HG03196 (cell line): Measurements from ENCODE around the gene SPATA31D3.
"Not testable (repeated sequence)": the region's sequence is repeated elsewhere in the genome, so short reads cannot be mapped to it uniquely, and the experiment has no call there.

Experiments used
- ATAC-seq: cut with Tn5 transposase; IDR thresholded peaks from one replicate; pipeline ENCODE4 v1.9.1; 2021; ENCODE audit not compliant: unreplicated experiment

The SPATA31D3 gene

DNA sequence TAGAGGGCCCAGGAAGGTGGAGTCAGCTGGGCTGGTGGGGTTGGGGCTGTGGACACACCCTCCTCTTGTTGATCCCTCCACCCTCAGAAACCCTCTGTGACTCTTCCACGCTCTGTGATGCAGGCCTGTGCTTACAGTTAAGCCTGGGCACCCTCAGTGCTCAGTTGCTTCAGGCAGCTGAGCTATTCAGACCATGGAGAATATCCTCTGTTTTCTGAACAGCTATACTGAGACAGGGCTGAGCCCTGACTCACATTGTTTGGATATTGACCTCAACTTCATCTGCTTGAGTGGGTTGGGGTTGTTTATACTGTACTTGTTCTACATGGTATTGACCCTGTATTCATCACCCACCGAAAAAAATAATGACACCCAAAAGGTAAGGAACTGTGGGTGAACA is at the start of gene SPATA31D3:
Gene SPATA31D3 (plus strand): TSS at position 108 of the 400 bp plus-strand sequence. CDS start 86 bp downstream, at position 194.
- ATAC-seq = not testable (repeated sequence)

DNA sequence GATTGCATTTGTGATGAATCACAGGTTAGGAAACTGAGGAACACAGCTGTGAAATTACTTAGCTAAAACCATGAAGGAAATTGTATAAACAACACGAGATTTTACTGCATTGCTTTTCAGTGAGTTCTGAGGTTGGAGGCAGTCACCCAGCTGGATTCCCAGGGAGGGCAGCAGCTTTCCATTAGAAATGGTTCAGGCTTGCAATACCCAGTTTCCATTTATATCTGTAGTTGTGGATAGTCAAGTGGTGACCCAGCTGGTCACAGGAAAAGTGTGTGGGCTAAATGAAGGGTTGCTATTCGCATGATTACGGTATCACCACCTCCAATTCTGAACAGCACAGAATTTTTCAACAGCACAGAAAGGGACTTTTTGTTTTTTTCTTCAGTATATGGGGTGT is 49.4 kb upstream of the SPATA31D3 start:
- ATAC-seq = no peak

DNA sequence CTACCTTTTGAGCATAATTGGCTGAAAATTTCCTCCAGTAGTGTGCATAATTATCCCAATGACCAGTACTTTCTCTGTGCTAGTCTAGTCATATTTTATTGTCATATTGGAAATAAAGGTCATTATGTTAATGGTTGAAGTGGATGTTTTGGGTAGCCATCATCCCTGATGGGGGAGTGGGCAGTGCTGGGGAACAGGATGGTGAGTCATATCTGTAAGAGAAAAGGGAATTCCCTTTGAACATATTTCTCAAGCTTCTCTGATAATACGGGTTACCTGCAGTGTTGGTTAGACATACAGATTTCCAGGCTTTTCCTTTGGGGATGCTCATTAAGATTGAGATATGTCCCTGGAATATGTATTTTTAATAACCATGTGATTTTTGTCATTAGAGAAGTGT is 48.4 kb upstream of the SPATA31D3 start:
- no peak for ATAC-seq

DNA sequence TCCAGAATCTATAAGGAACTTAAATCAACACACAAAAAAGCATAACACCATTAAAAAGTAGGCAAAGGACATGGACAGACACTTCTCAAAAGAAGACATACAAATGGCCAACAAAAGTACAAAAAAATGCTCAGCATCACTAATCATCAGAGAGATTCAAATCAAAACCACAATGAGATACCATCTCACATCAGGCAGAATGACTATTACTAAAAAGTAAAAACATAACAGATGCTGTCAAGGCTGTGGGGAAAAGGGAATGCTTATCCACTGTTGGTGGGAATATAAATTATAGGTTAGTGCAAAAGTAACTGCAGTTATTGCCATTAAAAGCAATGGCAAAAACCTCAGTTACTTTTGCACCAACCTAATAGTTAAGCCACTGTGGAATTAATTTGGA is 47.2 kb upstream of the SPATA31D3 start:
- no peak for ATAC-seq

DNA sequence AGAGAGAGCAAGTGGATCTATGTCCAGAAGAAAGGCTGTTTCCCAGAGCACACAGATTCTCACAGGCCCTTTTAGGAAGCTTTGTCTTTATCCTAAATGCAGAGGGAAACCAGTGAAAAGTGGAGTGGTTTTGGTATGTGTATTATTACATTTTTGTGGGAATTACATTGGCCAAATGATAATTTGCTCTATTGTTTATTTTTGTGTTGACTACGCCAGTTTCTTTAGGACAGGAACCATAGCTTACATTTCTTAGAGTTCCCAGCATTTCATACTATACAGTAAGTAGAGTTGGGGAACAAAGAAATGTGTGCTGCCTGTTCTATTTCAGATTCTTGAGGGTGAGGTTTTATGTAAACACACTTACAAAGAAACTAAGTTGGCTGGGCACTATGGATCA is 44.4 kb upstream of the SPATA31D3 start:
- no peak for ATAC-seq

DNA sequence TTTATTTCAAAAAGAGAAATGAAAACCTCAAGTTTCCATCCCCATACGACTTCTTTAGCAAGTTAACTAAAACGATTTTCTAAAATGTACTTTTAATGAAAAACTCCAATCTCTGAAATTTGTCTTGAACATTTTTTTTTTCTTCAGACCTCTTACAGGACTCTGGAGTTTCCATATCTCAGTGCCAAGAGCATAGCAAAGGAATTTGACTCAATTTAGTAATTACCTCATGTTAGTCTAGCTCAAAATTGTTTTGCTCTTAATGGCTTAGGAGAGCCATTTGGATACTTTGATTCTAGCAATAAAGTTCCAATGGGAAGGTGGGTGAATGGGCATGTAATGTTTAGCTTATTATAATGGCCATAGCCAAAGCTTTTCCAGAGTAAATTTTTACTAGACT is 41.1 kb upstream of the SPATA31D3 start:
- ATAC-seq = no peak

DNA sequence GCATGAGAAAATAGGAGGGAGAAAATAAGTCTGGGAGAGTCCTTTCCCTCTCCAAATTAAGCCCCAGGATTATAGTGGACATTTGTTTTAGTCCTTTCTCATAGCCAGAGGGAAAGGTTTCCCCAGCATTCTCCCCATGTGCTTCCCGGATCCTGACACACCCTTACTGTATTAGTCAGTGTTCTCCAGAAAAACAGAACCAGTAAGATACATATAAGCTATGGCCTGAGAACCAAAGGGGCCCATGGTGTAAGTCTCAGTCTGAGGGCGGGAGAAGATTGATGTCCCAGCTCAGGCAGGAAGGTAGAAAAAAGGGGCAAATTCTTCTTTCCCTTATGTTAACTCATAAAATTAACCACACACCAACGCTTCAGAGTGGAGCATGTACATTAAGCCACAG is 40.7 kb upstream of the SPATA31D3 start:
- ATAC-seq = no peak

DNA sequence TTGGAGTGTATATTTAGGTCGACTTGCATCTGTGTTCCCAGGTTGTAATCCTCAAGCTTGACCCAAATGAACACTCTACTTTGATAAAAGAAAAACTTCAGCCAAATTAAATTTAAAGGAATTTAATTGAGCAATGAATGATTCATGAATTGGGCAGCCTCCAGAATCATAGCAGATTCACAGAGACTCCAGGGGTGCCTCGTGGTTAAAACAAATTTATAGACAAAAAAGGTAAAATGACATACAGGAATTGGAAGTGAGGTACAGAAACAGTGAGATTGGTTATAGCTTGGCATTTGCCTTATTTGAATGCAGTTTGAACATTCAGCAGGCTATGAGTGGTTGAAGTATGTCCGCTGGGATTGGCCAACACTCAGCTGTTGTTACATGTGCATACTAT is 36.6 kb upstream of the SPATA31D3 start:
- ATAC-seq = no peak

DNA sequence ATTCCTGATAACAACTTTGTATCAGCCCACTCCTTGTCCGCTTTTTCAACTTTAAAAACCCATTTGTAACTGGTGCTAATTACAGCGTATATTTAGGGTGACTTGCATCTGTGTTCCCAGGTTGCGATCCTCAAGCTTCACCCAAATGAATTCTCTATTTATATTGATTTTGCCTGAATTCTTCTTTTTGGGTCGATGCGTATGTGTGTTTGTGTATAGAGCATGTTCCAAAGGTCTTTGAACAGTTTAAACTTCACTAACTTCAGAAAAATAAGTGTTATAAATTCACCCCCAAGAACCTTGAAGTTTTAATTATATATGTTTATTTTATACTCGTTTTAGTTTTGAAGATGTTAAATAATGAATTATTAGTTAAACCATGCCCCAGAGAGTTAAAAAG is 31.2 kb upstream of the SPATA31D3 start:
- ATAC-seq = no peak

DNA sequence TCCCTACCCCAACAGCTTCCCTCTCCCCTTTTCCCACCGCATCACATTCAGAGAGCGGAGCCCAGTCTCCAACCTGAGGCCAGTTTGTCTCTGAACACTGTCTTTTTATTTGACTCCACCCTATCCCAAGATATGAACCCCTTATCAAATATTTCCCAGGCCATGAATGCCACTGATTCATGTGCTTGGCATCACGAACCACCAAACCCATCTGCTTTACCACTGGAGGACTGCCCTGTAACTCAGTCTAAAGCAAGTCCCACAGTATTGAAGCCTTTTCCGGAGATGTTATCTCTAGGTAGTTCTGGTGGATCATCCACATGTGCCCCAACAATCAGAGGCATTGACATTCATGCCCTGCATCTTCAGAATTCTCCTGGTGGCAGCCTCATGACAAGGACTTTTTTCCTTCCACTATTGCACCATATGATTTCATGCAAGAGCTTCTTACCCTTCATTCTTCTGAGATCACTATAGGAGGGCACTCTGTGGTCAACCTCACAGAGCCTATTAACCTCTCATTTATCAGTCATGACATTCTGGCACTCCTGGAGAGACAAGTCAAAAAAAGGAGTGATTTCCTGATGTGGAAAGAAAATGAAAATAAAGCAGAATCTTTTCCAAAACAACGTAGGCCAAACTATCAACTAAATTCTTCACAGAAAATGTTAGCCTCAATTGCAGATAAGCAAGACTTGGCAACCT is 27.3 kb upstream of the SPATA31D3 start:
- no peak for ATAC-seq

DNA sequence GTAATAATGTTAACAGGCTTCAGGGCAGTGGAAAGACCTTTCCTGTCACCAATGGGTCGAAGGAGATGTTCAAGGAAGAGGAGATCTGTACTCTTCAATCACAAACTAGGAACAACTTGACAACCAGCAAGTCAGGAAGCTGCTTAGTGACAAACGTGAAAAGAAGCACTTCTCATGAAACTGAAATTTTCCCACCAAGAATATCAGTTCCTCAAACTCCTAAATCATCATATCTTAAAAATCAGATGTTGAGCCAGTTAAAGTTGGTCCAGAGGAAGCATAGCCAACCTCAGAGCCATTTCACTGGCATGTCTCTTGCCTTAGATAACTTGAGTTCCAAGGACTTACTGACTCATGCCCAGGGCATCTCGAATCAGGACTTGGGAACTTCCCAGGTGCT is 24.8 kb upstream of the SPATA31D3 start:
- not testable (repeated sequence) for ATAC-seq

DNA sequence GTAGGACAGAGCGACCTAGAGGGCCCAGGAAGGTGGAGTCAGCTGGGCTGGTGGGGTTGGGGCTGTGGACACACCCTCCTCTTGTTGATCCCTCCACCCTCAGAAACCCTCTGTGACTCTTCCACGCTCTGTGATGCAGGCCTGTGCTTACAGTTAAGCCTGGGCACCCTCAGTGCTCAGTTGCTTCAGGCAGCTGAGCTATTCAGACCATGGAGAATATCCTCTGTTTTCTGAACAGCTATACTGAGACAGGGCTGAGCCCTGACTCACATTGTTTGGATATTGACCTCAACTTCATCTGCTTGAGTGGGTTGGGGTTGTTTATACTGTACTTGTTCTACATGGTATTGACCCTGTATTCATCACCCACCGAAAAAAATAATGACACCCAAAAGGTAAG is 15.0 kb upstream of the SPATA31D3 start, which contains the start of gene SPATA31D4:
Gene SPATA31D4 (plus strand): TSS at position 124 of the 400 bp plus-strand sequence. CDS start 86 bp downstream, at position 210.
- ATAC-seq = not testable (repeated sequence)

DNA sequence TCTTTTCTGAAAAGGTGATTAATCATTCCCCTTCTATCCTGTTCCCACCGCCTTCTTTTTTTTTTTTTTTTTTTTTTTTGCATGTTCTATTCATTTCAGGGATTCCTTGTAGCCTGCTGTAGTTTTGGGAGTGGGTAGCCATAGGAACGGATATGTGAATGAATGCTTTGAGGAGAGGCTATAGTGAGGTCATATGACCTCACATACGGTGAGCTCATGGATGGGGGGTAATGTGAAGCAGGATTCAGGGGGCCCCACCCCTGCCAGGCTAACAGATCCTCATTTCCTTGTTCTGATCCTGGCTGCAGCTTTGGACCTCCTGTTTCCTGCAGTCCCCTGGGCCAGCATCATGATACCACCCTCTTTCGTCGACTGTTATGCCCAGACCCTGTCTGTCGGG is 13.2 kb upstream of the SPATA31D3 start:
- not testable (repeated sequence) for ATAC-seq

DNA sequence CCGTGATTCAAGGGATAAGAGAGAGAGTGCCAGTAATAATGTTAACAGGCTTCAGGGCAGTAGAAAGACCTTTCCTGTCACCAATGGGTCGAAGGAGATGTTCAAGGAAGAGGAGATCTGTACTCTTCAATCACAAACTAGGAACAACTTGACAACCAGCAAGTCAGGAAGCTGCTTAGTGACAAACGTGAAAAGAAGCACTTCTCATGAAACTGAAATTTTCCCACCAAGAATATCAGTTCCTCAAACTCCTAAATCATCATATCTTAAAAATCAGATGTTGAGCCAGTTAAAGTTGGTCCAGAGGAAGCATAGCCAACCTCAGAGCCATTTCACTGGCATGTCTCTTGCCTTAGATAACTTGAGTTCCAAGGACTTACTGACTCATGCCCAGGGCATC is 9.8 kb upstream of the SPATA31D3 start:
- ATAC-seq = not testable (repeated sequence)

DNA sequence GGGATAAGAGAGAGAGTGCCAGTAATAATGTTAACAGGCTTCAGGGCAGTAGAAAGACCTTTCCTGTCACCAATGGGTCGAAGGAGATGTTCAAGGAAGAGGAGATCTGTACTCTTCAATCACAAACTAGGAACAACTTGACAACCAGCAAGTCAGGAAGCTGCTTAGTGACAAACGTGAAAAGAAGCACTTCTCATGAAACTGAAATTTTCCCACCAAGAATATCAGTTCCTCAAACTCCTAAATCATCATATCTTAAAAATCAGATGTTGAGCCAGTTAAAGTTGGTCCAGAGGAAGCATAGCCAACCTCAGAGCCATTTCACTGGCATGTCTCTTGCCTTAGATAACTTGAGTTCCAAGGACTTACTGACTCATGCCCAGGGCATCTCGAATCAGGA is 5.3 kb downstream of the SPATA31D3 start:
- ATAC-seq = not testable (repeated sequence)

DNA sequence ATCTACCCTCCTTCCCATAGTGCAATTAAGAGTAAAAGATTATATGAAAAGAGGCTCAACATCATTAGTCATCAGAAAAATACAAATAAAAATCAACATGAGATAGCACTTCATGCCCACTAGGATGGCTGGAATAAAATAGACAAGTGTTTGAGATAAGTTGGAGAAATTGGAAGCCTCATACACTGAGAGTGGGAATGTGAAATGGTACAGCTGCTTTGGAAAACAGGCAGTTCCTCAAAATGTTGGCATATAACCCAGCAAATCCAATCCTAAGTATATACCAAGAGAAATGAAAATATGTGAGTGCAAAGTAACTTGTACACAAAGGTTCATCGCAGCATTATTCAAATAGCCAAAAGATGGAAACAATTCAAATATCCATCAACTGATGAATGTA is 9.8 kb downstream of the SPATA31D3 start:
- ATAC-seq = no peak

DNA sequence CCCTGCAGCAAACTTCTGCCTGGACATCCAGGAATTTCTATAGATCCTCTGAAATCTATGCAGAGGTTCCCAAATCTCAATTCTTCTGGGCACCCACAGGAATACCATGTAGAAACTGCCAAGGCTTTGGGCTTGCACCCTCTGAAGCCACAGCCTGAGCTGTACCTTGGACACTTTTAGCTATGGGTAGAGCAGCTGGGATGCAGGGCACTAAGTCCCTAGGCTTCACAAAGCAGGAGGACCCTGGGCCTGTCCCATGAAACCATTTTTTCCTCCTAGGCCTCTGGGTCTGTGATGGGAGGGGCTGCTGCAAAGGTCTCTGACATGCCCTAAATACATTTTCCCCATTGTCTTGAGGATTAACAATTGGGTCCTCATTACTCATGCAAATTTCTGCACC is 12.3 kb downstream of the SPATA31D3 start:
- ATAC-seq = no peak

DNA sequence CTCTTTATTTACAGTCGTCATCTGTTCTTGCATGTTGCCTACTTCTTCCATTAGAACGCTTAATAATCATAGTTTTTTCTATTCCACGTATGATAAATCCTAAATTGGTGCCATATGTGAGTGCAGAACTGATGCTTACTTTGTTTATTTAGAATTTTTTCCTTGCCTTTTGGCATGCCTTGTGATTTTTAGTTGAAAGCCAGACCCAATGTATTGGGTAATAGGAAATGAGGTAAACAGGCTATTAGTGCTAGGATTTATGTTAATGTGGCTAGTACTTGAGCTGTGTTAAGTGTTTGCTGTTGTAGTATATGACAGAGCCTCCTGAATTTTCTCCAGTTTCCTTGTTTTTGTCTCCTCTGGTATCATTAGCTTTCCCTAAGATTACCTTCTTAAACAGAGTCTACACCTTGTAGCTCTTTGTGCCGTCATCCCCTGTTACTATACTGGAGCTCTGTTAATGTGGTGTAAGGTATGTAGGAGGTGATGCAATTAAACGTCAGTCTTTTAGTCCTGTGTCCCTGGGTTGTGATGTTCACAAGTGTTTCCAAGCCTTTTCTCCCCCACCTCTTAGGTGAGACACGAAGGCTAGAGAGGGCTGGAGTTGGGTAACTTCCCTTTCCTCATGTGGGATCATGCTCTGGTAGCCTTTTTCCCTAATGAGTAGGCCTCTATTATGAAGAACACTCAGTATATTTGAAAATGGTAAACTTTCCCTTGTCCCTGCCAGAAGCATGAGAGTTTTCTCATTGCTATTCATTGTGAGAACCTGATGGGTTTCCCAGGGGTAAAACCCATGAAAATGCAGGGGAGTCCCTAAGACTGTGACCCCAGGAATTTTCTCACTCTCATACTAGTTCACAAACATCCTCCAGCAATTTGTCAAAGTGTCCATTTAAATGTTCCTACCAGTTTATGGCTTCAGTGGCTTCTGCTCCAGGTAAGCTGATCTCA is 21.2 kb downstream of the SPATA31D3 start:
- no peak for ATAC-seq

DNA sequence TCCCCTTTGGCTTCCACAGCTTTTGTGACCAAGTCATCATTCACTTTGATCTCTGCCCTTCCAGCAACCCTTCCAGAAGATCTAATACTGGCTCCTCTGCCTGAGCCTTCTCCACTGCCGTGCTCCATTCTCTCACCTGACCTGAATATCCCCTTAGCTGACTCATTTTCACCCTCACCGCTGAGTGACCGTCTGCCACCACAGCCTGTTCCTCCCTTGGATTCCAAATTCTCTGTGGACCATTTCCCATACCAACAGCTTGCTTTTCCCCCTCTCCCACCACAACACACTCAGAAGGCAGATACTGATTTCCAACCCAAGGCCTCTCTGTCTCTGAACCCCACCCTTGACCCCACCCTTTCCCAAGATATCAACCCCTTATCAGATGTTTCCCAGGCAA is 24.7 kb downstream of the SPATA31D3 start:
- ATAC-seq = no peak

DNA sequence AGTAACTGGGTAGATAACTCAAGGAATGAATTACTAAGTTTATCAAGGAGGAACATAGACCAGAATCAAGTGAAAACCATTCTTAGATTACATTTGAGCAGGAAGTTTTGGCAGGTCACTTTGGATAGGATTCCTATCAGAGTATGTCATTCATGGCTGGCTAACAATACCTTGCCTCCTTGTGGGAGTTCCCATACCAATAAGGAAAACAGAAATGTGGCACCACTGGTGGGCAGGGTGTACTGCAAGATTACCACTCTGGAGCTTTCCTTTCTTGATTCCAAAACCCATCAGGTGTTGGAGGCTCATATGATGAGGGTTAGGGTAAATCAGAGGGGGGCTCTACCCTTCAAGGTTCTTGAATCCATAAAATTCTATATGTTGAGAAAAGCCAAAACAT is 26.7 kb downstream of the SPATA31D3 start:
- ATAC-seq = no peak

DNA sequence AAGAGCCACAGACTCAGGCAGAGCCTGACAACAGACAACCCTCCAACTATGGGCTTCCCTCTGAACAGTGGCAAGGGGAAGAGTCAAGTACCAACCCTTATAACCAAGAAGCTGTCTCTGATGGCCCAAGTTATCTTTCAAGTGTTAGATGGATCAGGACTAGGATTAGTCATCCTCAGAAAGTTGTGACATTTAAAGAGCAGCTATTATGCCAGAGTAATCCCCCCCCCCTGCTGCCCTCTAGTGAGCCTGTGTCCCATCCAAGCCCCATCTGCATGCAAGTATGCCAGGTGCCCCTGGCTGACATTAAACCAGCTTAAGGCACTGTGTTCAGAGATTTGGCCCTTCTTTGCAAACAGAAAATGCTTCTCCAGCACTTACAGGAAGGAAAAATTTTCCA is 28.4 kb downstream of the SPATA31D3 start:
- ATAC-seq = no peak

DNA sequence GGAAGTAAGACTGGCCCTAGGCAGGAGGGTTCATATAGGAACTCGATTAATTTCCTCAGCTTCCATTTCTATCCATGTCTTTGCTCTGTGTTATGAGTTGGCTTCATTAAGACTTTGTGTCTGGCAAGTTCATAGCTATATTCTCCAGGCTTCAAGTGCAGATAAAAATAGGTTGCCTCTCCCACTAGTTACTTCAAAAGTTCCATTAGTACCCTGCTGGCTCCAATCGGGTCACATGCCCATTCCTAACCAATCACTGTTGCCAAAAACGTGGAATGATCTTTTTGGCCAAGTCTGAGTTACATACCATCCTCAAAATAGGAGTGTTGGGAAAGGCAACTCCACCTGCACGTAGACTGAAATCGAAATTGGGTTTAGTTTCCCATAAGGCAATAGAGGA is 31.5 kb downstream of the SPATA31D3 start:
- ATAC-seq = no peak
